22Rv1 (cell line): ENCODE measurements around the gene PPDPF.

Source experiments
- H3K27ac ChIP-seq: fragments of 450-650 bp; 2 replicates; pipeline ENCODE4 v1.5.1; 2017
- CTCF ChIP-seq: fragments of 450-650 bp; IDR thresholded peaks from 2 replicates; pipeline ENCODE4 v1.5.1; 2017; ENCODE audit warnings: mild to moderate bottlenecking
- ZFX ChIP-seq: fragments of 450-650 bp; IDR thresholded peaks from 2 replicates; pipeline ENCODE4 v1.6.1; 2017; ENCODE audit warnings: antibody characterized with exemption, borderline replicate concordance

Gene PPDPF

GRCh38 chr20:63475209-63475608, 45.4 kb upstream of the PPDPF start:
- H3K27ac ChIP-seq = no peak overlapping the region
- TF ChIP-seq CTCF (no peak), ZFX (no peak)

GRCh38 chr20:63477061-63477616, 43.4 kb upstream of the PPDPF start:
- H3K27ac ChIP-seq = no peak overlapping the region
- TF ChIP-seq CTCF (no peak), ZFX (no peak)

GRCh38 chr20:63477944-63478343, 42.6 kb upstream of the PPDPF start:
- no peak overlapping the region for H3K27ac ChIP-seq
- TF ChIP-seq CTCF (no peak), ZFX (no peak)

- no peak overlapping the region for H3K27ac ChIP-seq
- TF ChIP-seq CTCF = peak; percentile 22; the same call in 1 of the 2 replicates
- no peak for TF ChIP-seq ZFX
Measured at GRCh38 chr20:63478346-63479302, 41.9 kb upstream of the PPDPF start.

- H3K27ac ChIP-seq = peak overlapping the region; percentile 30; the same call in 1 of the 2 replicates
Measured at GRCh38 chr20:63479695-63480419, 40.7 kb upstream of the PPDPF start.

GRCh38 chr20:63481503-63481902, 39.1 kb upstream of the PPDPF start:
- TF ChIP-seq CTCF (no peak), ZFX (no peak)
- H3K27ac ChIP-seq = no peak overlapping the region

- no peak for TF ChIP-seq CTCF
- TF ChIP-seq ZFX = no peak
- no peak overlapping the region for H3K27ac ChIP-seq
Measured at GRCh38 chr20:63482021-63482587, 38.5 kb upstream of the PPDPF start.
